Inflammatory macrophage treated with lipopolysaccharide for 1 hour (primary cell): ENCODE measurements around the gene GLRA3.
"Not testable (repeated sequence)": the region's sequence is repeated elsewhere in the genome, so short reads cannot be mapped to it uniquely, and the experiment has no call there.

Experiments
- DNase-seq, 2 donors: peaks; one replicate each; pipeline ENCODE4 v3.0.0-alpha.2; 2020 to 2022

The GLRA3 gene

GRCh38 chr4:174828845-174829701, at the start of gene GLRA3:
Gene GLRA3, minus strand, starts transcription at chr4:174829247. Its CDS starts 436 bp downstream, at chr4:174828811.
- DNase-seq = no peak

DNA sequence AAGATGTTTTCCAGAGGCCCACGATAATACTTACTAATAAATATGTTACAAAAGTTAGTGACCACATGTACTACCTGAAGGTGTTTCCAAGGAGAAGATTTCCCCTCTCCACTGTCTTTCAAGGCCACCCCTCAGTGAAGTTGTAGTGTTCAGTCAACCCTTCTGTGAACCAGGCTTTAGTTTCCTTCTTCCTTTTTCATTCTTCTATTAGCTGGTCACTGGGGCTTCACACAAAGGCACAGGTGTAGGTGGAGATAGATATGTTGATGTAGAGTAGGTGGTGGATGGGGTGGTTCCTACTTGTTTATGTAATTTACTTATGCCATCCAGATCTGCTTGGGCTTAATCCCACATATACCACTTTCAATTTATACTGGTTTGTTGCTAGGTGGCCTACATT, 45.9 kb upstream of the GLRA3 start:
- no peak for DNase-seq

DNA sequence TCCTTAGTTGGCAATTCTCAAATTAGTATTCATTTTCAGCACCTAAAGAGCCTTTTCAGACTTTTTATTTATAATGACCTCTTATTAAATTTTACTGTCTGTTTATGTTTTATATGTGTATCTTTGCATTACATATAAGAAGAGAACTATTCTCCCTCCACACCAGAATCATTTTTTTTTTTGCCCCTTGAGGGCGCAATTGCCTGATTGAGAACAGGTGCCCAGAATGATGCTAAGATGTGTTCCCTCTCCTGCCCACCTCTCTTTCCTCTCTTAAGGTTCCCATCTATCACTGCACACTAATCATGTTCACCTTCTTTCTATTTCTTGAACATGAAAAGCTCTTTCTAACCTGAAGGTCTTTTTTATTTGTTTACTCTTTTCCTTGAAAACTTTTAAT, 44.9 kb upstream of the GLRA3 start:
- DNase-seq = peak in 1 of 2 donors; percentile 2

DNA sequence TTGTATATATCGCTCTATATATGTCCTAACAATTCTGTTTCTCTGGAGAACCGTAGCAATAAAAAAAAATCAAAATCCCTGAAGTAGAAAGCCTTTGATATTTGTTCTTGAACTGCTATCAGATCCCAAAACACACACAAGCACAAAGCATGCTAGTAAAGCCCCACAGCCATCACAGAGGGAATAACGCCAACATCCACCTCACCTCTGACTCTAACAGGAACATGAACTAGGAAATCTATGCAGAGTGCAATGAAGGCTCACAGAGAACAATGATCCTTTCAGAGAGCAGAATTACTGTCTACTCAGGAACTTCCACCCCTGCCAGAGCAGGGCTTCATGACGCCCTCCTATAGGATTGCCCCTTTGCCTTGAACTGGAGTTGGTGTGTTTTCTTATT, 44.1 kb upstream of the GLRA3 start:
- DNase-seq = not testable (repeated sequence)

GRCh38 chr4:174871407-174871806, 42.4 kb upstream of the GLRA3 start:
- DNase-seq = no peak

DNA sequence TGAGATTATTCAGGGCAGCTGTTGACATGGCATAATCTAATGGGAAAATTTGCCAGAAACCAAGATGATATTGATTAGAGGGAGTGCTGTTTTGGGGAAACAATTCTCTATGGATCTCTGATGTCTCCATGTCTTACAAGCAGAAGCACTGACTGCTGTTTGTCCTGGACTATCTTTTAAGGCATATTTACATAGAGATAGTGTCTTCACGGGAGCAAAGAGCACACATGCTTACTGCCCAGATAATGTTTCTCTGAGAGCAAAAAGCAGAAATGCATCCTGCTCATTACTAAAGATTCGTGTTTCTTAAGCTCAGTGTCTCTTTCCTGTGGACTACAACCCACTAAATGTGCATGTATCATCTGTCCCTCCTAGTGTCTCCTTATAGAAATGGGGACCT, 41.3 kb upstream of the GLRA3 start:
- no peak for DNase-seq

DNA sequence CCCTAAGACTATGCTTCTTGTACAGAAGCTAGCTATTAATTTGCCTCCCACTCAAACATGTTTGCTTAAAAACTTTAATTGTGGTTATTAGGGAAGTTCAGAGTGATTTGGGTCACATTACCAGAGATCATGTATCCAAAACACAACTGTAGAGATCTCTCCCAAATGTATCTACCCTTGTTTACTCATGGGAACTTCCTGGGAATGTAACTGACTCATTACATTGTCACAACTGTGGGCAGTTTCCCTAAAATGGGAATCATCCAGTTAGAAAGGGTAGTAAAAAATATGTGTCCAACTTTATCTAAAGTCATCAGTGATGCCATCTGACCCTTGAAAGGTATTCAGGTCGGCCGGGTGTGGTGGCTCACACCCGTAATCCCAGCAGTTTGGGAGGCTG, 40.3 kb upstream of the GLRA3 start:
- no peak for DNase-seq

GRCh38 chr4:174867903-174868302, 38.9 kb upstream of the GLRA3 start:
- DNase-seq = no peak

DNA sequence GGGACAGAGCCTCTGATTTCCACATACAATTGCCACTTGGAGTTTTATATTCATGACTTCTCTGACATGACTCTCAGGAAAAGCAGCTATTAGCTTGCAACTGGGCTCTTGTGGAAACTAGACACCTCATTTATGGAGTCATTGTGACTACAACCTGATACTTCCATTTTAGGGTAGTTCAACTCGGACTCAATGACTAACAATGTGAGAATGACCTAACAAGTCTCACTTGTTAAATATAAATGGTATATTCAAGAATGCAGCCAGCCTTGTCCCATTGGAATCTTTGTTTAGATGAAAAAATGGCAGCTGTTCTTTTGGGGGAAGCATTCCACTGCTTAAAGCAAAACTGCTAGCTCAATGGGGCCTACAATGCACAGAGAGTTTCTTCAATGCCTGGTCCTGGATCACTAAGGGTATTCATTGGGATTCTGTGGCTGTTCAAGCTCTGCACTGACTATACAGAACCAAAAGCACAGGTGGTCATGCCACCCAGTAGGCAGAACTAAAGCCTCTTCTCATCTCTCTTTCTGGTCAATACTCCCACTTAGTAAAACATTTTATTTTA, 36.5 kb upstream of the GLRA3 start:
- DNase-seq = no peak

DNA sequence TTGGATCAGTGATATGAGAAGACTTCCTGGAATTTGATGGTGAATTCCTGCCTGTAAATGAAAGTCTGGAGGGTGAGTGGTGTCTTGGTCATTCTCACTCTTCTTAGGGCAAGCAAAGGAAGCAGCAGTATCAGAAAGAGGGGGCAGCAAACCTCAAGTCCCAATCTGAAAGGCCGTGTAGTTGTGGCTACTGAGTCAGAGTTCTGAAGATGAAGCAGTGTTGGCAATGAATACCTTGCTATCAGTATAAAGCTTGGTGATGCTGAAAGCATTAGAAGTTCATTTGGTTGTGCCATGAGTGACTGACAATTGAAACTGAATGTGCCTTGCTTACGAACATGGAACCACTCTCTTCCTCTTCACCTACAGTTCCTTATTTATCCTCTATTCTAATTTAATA, 35.0 kb upstream of the GLRA3 start:
- no peak for DNase-seq

GRCh38 chr4:174860588-174860987, 31.5 kb upstream of the GLRA3 start:
- no peak for DNase-seq

- no peak for DNase-seq
These were observed 30.9 kb upstream of the GLRA3 start for GRCh38 chr4:174859904-174860303.

DNA sequence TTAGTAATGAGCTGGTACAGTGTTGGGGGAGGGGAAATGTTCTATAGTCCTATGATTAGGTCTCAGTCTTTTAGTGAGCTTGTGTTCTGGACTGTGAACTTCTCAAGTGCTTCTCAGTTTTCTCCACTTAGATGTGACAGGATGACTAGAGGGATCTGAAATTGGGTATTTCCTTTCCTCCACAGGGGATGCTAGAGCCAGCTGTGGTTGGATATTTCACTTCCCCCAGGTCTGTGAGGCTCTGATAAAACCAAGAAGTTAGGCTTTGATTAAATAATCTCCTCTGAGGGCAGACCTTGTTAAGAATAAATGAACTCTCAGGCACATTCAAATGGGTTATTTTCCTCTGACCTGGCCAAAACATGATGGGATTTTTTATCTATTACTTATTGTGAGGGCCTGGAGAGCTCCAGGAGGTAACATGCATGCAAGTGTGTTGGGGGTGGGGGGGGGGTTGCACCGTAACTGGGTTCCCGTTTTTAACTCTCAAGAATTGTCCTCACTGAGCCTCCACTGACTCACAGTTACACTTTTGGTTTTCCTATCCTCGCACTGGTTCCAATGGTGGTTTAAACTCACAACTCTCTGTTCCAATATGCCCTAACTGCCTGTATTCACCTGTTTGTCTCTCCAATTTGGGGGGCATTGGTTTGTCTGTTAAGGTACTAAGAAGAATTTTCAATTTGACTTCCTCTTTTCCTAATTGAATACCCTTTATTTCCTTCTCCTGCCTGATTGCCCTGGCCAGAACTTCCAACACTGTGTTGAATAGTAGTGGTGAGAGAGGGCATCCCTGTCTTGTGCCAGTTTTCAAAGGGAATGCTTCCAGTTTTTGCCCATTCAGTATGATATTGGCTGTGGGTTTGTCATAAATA, 28.1 kb upstream of the GLRA3 start:
- DNase-seq = no peak

DNA sequence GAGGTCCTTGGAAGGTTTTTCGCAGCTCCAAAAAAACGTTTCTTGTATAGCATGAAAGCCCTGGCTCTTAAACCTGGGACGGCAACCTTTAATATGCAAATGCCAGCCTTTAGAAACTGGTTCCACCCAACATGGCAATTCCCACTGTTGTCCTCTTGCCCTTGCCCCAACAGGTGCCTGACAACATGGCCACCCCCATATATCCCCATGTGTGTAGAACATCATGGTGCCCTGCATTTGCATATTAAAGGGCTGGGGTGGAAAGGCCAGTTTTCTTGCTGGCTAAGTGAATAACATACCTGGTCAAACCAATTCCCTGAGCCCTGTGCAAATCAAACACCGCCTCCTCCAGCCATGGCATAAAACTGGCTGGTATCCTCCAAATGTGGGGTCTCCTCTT, 26.0 kb upstream of the GLRA3 start:
- no peak for DNase-seq

DNA sequence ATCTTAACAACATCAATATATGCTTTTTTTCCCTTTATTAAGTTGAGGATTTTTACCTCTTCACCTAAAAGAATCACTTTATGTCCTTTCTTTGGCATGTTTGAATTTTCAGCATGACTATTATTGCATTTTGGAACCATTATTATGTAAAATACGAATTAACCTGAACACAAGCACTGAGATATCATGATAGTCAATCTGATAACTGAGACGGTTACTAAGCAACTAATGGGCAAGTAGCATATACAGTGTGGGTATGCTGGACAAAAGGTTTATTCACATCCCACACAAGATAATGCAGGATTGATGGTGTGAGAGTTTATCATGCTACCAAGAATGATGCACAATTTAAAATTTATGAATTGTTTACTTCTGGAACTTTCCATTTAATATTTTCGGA, 24.6 kb upstream of the GLRA3 start:
- DNase-seq = no peak

- no peak for DNase-seq
These were observed 19.5 kb upstream of the GLRA3 start for GRCh38 chr4:174848596-174848995.

- no peak for DNase-seq
These were observed 18.9 kb upstream of the GLRA3 start for GRCh38 chr4:174847801-174848427.

- no peak for DNase-seq
These were observed 6.5 kb upstream of the GLRA3 start for GRCh38 chr4:174835536-174835935.

- DNase-seq = no peak
These were observed 5.4 kb upstream of the GLRA3 start for GRCh38 chr4:174834477-174834876.

GRCh38 chr4:174826660-174827059, 2.4 kb downstream of the GLRA3 start:
- no peak for DNase-seq

DNA sequence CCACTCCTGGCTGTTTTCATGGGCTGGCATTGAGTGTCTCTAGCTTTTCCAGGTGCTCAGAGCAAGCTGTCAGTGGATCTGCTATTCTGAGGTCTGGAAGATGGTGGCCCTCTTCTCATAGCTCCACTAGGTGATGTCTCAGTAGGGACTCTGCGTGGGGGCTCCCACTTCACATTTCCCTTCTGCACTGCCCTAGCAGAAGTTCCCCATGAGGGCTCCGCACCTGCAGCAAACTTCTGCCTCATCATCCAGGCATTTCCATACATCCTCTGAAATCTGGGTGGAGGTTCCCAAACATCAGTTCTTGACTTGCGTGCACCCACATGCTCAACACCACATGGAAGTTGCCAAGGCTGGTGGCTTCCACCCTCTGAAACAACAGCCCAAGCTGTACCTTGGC, 13.8 kb downstream of the GLRA3 start:
- DNase-seq = no peak

DNA sequence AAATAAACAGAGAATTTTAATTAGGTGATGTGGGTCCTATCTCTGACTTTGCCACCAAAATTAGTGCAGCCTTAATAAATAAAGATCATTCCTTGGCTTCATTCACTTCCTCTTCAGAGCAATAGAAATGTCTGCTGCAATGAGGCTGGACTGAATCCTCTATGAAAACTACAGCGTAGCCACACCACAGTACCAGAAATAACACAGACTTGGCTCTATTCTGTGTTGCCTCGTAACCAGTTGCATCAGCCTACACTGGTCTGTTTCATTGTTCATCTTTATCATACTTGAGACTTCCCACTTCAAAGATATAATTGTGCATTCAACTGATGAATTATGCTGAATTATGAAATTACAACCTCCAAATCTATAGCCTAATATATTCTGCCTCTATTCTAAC, 15.8 kb downstream of the GLRA3 start:
- no peak for DNase-seq

- DNase-seq = no peak
These were observed 18.2 kb downstream of the GLRA3 start for GRCh38 chr4:174810834-174811233.
